ENCODE results near the gene PSMB7. TPM values are rescaled to one million over a fixed set of nuclear protein-coding genes. Genes with fewer than 3 reads are reported as not detected.

PSMB7 gene
- total RNA-seq, 3 donors from 2014 or later (not counting 1 experiment from before 2014, with no cell fraction given): 75.6 to 75.9 (median 75.8) TPM

GRCh38 chr9:124439686-124440243 lies 24.5 kb upstream of the PSMB7 start:
- Mint-ChIP-seq H3K4me3 (no peak overlapping the region), H3K9me3 (no peaks in the 10 kb centered on the region), H3K36me3 (no peaks in the 10 kb centered on the region), H3K27ac (no peak overlapping the region), H3K4me1 (no peaks in the 10 kb centered on the region), H3K27me3 (ENCODE audit: low read depth in 2 of 2) (peaks cover 11 to 26% of the 10 kb centered on the region in 2 donors)
- Histone ChIP-seq H3K27ac (ENCODE audit: low read length) (no peak overlapping the region), H3K36me3 (ENCODE audit: control insufficient read depth, insufficient read depth, low read length) (no peaks in the 10 kb centered on the region), H3K9me3 (ENCODE audit: control insufficient read depth, insufficient read depth, low read length) (no peaks in the 10 kb centered on the region), H3K4me1 (ENCODE audit: control insufficient read depth, insufficient read depth, low read length) (no peaks in the 10 kb centered on the region), H3K4me3 (ENCODE audit: low read length) (no peak overlapping the region), H3K27me3 (ENCODE audit: control insufficient read depth, insufficient read depth, low read length) (no peaks in the 10 kb centered on the region)
- ATAC-seq (no peak), DNase-seq (no peak)
- intact Hi-C loops (cut with micrococcal nuclease): no loop called here
- no peak for TF ChIP-seq CTCF (IDR thresholded peaks at IDR 0.05)
- 92% methylated on average over 6 of the region's 6 CpGs for WGBS (ENCODE audit: insufficient coverage)

DNA sequence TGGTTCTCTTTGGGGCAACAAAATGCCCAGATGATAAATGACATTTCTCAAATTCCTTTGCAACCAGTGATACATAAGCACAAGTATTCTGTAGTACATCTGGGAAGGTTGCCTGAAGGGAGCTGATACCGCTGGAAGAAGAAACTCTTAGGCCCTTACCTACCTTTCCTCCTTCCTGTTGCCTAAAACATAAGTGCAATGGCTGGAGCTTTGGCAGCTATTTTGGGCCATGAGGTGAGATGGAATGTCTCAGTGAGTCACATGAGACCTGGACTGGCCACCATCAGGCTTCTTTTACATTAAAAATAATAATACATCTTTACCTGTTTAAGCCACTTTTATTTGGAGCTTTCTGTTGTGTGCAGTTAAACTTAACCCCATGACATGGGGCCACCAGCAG lies 23.8 kb upstream of the PSMB7 start:
- H3K4me1 ChIP-seq (ENCODE audit: control insufficient read depth, insufficient read depth, low read length): no peaks in the 10 kb centered on the region
- H3K4me3 ChIP-seq (ENCODE audit: low read length): no peak overlapping the region
- H3K4me3 Mint-ChIP-seq: no peak overlapping the region
- no peak overlapping the region for H3K27ac Mint-ChIP-seq
- no peak overlapping the region for H3K27ac ChIP-seq (ENCODE audit: low read length)
- ATAC-seq (no peak), DNase-seq (no peak)
- WGBS (ENCODE audit: insufficient coverage): 100% methylated on average over 1 of the region's 1 CpG
- intact Hi-C loops (cut with micrococcal nuclease): no loop called here
- H3K27me3 ChIP-seq (ENCODE audit: control insufficient read depth, insufficient read depth, low read length): no peaks in the 10 kb centered on the region
- no peaks in the 10 kb centered on the region for H3K36me3 Mint-ChIP-seq
- H3K4me1 Mint-ChIP-seq: no peaks in the 10 kb centered on the region
- H3K9me3 Mint-ChIP-seq: no peaks in the 10 kb centered on the region
- H3K9me3 ChIP-seq (ENCODE audit: control insufficient read depth, insufficient read depth, low read length): no peaks in the 10 kb centered on the region
- peaks cover 11 to 24% of the 10 kb centered on the region in 2 donors for H3K27me3 Mint-ChIP-seq (ENCODE audit: low read depth in 2 of 2)
- no peaks in the 10 kb centered on the region for H3K36me3 ChIP-seq (ENCODE audit: control insufficient read depth, insufficient read depth, low read length)
- TF ChIP-seq CTCF (IDR thresholded peaks at IDR 0.05): no peak

DNA sequence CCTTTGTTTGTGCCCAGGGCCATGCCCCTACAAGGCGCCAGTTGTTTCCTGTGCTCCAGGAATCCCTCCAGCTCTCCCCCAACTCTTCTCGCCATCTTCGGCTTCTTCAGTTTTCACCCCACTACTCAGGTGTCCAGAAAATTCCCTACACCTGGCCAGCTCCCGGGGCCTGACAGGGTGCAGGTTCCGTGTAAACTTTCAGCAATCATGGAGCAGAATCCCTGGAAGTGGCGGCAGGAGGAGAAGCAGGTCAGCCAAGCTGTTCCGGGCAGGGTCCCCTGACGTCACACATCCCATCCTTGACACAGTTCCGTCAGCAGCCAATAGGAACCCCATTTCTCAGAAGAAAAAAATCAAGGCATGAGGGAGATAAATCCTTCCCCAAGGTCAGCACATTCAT lies 22.8 kb upstream of the PSMB7 start:
- no peaks in the 10 kb centered on the region for H3K27me3 ChIP-seq (ENCODE audit: control insufficient read depth, insufficient read depth, low read length)
- Mint-ChIP-seq H3K4me3 (no peak overlapping the region), H3K36me3 (no peaks in the 10 kb centered on the region), H3K4me1 (no peaks in the 10 kb centered on the region), H3K27me3 (ENCODE audit: low read depth in 2 of 2) (peaks cover 15 to 17% of the 10 kb centered on the region in 2 donors), H3K27ac (no peak overlapping the region), H3K9me3 (no peaks in the 10 kb centered on the region)
- no peak overlapping the region for H3K4me3 ChIP-seq (ENCODE audit: low read length)
- WGBS (ENCODE audit: insufficient coverage): 90% methylated on average over 9 of the region's 9 CpGs
- H3K36me3 ChIP-seq (ENCODE audit: control insufficient read depth, insufficient read depth, low read length): no peaks in the 10 kb centered on the region
- no peak for TF ChIP-seq CTCF (IDR thresholded peaks at IDR 0.05)
- no peak overlapping the region for H3K27ac ChIP-seq (ENCODE audit: low read length)
- DNase-seq: no peak
- intact Hi-C loops (cut with micrococcal nuclease): no loop called here
- no peaks in the 10 kb centered on the region for H3K4me1 ChIP-seq (ENCODE audit: control insufficient read depth, insufficient read depth, low read length)
- no peaks in the 10 kb centered on the region for H3K9me3 ChIP-seq (ENCODE audit: control insufficient read depth, insufficient read depth, low read length)
- ATAC-seq: no peak

DNA sequence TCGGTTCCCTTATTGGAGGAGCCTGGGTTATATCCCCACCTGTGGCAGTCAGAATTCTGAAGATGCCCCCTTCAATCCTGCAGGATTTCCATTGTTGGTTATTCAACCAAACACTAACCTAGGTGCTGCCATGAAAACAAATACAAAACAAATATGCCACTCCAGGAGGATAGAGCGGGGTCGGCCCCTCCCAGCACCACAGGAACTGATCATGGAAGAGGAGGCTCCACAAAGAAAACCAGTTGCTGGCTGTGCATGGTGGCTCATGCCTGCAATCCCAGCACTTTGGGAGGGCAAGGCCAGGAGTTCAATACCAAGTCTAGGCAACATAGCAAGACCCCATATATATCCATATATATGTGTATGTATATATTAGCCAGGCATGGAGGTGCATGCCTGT lies 21.8 kb upstream of the PSMB7 start:
- ATAC-seq: no peak
- H3K27ac Mint-ChIP-seq: no peak overlapping the region
- H3K27me3 Mint-ChIP-seq (ENCODE audit: low read depth in 2 of 2): peaks cover 17 to 22% of the 10 kb centered on the region in 2 donors
- intact Hi-C loops (cut with micrococcal nuclease): no loop called here
- H3K4me3 ChIP-seq (ENCODE audit: low read length): no peak overlapping the region
- no peak overlapping the region for H3K4me3 Mint-ChIP-seq
- H3K9me3 Mint-ChIP-seq: no peaks in the 10 kb centered on the region
- no peaks in the 10 kb centered on the region for H3K36me3 ChIP-seq (ENCODE audit: control insufficient read depth, insufficient read depth, low read length)
- no peak overlapping the region for H3K27ac ChIP-seq (ENCODE audit: low read length)
- no peaks in the 10 kb centered on the region for H3K27me3 ChIP-seq (ENCODE audit: control insufficient read depth, insufficient read depth, low read length)
- no peaks in the 10 kb centered on the region for H3K4me1 ChIP-seq (ENCODE audit: control insufficient read depth, insufficient read depth, low read length)
- no peaks in the 10 kb centered on the region for H3K4me1 Mint-ChIP-seq
- no peak for TF ChIP-seq CTCF (IDR thresholded peaks at IDR 0.05)
- WGBS (ENCODE audit: insufficient coverage): 95% methylated on average over 3 of the region's 3 CpGs
- H3K36me3 Mint-ChIP-seq: no peaks in the 10 kb centered on the region
- no peak for DNase-seq
- H3K9me3 ChIP-seq (ENCODE audit: control insufficient read depth, insufficient read depth, low read length): no peaks in the 10 kb centered on the region

Measured in natural killer cell (primary cell).